Uterus (tissue), 2 donors: ENCODE measurements around the gene OR8B8.

Experiments
- CTCF ChIP-seq, 4 experiments: fragments of 200-600 bp in 2 of 4; fragments of 450-650 bp in 2 of 4; sonication (generic) in 2 of 4; IDR thresholded peaks; one replicate each; pipeline ENCODE4 v1.5.1; 2016 to 2019; ENCODE audit warnings: antibody characterized with exemption in 4 of 4, mild to moderate bottlenecking in 2 of 4, moderate library complexity in 1 of 4
- POLR2A ChIP-seq, 2 donors: fragments of 450-650 bp; IDR thresholded peaks; one replicate each; pipeline ENCODE4 v1.6.1; 2016; ENCODE audit warnings: antibody characterized with exemption in 2 of 2, mild to moderate bottlenecking in 1 of 2, moderate library complexity in 1 of 2

- TF ChIP-seq CTCF (IDR thresholded peaks at IDR 0.05) (peak in 2 of 4 experiments; percentile 4 to 37), POLR2A (IDR thresholded peaks at IDR 0.05) (no peak)
Measured at GRCh38 chr11:124402326-124402922, 43.1 kb downstream of the OR8B8 start.
